GM19023 (cell line): ENCODE results near the gene TCP11L2.
"Not testable (repeated sequence)": the region's sequence is repeated elsewhere in the genome, so short reads cannot be mapped to it uniquely, and the experiment has no call there.

ENCODE experiments used
- ATAC-seq: cut with Tn5 transposase; IDR thresholded peaks from one replicate; pipeline ENCODE4 v1.9.1; 2021; ENCODE audit warnings: mild to moderate bottlenecking, moderate library complexity; ENCODE audit not compliant: unreplicated experiment

Gene TCP11L2

DNA sequence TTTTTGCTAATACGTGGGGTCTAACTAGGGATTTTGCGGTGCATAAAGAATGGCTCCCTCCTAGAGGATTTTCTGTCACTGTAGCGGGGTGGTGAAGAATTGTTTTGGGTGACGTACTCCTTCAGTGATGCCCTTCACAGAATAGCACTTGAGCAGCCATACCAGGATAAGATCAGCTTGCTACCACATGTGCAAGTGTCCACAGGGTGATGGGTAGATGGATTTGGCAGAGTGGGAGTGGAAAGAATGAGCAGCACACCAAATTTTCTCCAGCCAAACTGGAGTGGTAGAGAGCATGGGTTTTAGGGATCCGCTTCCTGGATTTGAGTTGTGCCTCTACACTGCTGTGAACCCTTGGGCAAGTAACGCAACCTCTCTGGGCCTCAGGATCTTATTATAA is 2.3 kb downstream of the TCP11L2 start:
- ATAC-seq, result no peak

DNA sequence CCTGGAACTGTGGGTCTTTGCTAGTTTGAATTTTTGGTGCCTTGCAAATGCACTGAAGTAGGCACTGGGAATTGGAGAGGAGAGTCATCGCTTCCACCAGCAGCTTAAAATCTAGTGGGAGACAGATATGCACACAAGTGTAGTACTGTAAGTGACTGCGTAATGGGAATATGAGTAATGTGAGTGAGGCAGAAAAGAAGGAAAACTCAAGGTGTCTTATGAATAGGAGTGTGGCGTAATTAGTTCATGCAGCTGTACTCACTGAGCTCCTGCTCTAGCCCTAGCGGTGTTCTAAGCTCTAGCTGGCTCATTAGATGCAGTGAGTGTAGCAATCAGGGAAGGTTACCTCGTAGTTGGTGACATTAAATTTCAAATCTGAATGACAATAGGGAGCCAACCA is 2.8 kb downstream of the TCP11L2 start:
- no peak for ATAC-seq

DNA sequence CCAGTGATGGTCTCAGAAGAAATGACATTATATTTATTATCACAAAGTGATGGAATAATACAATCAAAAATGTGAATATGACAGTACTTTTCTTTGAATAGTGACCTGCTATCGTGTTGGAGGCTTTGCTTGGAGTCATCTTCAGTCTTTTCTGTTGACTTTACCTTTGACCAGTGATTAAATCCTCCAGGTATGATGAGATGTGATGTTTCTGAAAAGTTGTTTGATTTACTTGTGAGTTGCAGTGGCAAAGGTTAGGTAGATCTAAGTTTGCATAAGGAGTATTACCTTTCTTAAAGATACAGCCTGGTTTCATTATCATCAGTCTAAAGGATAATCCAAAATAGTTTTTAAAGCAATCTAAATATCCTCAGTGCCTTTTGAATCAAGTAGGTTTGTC is 4.6 kb downstream of the TCP11L2 start:
- ATAC-seq, result no peak

DNA sequence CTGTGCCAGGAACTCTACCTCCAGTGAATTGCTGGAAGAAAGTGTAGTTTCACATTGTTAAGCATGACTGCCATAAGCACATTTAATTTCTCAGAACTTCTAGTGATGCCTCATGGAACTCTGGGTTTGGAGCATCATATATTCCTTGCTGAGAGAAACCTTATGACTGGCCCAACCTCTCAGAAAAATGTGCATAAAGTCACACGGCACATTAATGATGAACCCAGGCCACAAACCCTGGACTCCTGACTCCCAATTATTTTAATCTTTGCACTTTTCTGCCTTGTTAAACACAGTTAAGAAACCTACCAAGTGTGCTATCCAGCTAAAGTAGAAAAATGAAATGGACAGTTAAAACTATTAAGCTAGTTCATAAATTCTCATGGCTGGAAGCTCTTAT is 5.6 kb downstream of the TCP11L2 start:
- no peak for ATAC-seq

DNA sequence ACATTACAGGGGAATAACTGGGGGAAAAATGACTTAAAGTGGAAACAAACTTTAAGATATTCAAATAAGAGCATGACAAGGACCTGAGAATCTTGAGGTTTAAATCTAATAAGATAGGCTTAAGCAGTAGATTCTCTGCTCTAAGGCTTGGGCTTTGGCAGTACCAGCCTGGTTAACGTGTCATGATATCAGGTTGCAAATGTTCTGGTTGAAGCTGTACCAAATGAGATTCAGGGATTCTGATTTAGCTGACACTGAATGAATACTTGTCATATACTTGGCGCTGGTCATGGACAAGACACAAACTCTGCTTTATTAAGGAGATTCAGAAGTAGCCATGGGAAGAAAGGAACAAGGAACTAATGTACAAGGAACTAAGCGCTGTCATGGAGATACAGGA is 6.1 kb downstream of the TCP11L2 start:
- ATAC-seq, result no peak

DNA sequence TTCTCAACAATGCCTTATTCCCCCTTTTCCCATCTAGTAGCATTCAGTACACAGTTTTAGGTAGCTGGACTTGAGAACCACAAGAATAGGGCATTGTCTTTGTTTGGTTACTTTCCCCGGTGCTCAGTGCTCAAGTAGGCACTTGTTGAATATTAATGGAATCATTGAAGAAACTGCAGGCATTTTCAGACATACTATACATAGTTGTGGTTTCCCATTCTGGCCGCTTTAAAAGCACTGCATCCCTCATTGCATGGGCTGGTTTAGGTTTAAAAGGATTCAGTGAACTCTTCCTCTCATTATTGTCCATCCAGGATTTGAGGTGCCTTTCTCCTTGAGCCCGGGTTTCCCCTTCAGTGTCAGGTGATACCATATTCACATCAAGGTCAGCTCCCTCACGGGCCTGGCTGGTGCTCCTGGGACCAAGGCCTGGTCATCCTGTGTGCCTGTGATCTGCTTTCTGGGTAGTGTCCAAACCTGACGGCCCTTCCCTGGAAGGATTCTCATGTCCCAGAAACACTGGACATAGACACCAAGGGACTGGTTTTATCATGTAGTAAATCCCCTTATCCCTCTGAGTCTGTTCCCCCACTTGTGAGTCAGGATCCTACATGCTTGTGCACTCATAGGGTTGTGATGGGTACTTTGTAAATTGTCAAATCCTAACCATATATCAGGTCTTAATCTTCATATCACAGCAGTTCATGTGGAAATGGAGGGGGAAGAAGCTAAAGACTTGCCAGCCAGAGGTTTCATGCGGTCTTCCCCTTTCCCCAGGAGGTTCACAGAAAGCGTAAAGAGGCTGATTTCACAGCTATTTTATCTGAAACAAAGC is 7.4 kb downstream of the TCP11L2 start:
- no peak for ATAC-seq

DNA sequence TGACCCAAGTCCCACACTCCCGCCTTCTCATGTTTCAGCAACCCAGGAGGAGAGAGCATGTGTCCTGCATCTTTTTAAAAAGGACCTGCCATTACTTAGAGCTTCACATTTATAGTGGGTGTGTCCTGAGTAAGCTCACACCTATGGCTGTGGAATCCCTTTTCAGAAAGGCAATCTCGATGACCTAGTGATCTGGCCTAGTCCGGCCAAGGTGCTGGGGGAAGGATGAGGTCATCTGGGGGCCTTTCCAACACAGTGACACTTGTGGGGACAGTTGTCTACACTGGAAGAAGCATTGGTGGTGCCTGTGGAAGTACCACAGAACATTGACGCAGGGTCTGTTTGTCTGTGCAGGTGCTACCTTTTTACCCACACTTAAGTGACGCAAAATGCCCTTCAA is 8.2 kb downstream of the TCP11L2 start:
- no peak for ATAC-seq

DNA sequence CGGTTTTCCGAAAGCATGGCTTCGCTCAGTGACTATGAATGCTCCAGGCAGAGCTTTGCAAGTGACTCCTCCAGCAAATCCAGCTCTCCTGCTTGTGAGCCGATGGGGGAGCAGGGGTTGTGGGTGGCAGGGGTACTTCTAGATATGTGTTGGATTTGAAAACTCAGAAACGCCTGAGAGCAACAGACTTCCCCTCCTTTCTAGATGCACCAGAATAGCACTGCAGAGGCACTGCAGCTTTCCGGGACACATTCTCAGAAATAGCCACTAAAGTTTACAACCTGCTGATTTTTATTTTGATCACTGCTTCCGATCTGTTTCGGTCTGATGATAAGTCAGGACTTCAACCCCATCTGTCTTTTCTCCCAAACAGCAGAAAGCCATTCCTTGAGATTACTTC is 8.6 kb downstream of the TCP11L2 start:
- ATAC-seq, result no peak

DNA sequence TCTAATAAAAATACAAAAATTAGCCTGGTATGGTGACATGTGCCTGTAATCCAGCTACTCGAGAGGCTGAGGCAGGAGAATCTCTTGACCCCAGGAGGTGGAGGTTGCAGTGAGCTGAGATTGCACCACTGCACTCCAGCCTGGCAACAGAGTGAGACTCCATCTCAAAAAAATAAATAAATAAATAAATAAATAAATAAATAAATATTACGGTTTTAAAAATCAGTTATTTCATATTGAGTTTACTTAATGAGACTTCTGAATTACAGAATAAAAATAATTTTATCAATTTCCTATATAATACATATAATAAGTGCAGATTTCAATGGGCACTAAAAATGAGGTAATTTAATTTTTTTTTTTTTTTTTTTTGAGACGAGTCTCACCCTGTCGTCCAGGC is 10.9 kb downstream of the TCP11L2 start:
- ATAC-seq, result not testable (repeated sequence)

DNA sequence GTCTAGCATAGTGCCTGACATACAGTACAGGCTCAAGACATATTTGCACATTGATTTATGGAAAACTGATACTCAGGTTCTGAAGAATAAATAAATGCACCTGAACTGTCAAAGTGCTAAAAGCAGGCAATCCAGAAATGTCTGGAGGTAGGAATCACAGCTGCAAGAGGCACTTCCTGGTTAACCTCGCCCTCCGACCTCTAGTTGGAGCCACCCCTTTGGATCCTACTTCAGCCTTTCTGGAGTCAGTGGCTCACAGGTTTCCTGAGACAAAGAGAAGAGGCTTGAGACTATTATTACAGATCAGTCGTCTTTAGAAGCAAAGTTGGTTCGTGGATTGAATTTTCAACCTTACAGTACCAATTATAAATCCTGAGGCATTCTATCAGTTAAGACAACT is 13.0 kb downstream of the TCP11L2 start:
- ATAC-seq, result no peak

DNA sequence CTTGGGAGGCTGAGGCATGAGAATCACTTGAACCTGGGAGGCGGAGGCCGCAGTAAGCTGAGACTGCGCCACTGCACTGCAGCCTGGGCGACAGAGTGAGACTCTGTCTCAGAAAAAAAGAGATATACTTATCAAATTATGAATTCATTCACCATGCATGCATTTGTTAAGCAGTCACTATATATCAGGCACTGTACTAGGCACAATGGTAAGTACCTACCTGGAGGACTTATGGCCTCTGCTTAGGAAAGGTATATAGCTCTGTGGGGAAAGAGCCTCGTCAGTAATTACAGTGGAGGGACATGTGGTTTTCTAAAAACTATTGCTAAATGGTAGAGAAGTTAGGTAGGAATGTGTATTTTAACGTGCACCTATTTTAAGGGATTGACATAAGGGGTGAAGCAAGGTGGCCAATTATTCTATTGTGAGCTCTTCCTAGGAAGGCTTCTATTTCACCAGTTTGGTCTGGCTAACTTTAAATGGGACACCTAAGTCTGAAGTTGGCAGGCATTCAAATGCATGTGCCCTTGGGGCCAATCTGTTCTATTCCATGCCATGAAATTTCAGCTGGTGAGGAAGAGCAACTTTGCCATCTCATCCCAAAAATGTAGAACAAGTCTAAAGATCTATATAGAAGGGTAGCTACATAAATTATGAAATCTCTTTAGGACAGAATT is 15.0 kb downstream of the TCP11L2 start:
- no peak for ATAC-seq

DNA sequence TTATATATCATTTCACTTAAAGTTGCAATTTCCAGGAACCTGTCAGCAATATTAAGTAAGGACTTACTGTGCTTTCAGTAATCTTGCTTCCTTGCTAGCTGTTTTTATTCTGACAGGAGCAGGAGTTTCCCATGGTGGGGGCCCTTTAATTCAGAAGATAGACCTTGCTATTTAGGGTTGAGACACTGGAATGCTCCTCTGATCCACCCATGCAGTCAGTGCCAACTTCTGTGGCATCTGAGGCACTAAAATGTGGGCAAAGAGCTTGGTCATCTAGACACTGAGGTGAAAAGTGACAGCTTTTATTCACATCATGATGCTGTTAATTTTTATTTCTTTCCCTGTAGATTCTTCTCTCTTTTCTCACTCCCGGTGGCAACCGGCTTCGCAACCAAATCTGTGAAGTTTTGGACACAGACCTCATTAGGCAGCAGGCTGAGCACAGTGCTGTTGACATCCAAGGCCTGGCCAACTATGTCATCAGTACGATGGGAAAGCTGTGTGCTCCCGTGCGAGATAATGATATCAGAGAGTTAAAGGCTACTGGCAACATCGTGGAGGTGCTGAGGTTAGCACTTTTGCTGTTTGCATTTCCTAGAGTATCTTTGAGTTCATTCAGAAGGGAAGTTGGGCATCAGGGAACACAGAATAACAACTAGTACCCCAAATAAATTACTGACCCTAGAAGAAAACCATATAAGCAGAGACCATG is 18.8 kb downstream of the TCP11L2 start:
- no peak for ATAC-seq

DNA sequence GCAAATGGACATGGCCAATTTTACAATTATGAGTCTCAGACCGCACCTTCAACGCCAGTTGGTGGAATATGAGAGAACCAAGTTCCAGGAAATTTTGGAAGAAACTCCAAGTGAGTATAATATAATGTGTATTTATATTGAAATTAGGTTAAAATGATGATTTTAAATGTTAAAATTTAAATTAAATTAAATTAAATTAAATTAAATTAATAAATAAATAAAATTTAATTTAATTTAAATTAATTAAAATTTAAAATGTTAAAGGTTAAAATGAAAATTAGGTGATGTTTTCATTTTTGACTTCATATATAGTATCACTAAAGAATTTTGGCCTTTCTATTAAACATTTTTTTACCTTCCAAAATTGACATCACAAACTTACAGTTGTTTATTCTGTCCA is 21.0 kb downstream of the TCP11L2 start:
- ATAC-seq, result no peak

DNA sequence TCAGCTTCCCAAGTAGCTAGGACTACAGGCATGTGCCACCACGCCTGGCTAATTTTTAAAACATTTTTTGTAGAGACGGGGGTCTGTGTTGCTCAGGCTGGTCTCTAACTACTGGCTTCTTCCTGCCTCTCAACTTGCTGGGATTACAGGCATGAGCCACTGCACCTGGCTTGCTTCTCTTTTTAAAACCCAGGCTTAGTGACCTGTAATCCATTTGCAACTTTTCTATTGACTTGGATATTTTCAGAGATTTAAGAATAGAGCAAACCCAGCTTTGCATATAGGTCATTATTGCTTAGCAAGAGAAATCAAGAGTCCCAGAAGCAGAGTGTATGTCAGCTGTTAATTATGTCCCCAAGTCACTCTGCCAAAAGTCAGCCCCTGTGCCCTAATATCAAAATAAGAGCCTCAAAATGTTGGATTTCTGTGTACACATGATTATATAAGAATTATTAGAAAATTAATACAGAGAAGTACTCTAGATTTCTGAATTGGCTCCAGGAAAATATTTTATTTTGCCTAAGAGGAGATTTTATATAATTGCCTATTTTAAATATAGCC is 24.9 kb downstream of the TCP11L2 start:
- ATAC-seq, result no peak

DNA sequence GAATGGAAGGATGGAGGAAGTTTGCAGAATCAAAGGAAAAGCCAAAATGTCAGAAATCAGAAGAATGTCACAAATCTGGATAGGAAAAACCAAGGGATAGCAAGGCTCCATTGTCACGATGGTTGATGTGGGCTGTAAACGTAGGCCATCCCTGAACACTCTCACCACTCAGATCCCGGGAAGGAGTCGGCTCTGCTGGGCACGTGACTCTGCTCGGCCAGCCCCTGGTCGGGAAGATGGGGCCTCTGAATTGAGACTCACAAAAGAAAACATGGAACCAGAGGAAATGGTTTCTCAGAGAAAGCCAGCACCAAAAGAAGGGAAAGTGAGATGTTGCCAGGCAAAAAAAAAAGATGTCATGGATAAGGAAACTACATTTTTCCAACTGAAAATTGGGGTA is 26.2 kb downstream of the TCP11L2 start:
- ATAC-seq, result no peak

DNA sequence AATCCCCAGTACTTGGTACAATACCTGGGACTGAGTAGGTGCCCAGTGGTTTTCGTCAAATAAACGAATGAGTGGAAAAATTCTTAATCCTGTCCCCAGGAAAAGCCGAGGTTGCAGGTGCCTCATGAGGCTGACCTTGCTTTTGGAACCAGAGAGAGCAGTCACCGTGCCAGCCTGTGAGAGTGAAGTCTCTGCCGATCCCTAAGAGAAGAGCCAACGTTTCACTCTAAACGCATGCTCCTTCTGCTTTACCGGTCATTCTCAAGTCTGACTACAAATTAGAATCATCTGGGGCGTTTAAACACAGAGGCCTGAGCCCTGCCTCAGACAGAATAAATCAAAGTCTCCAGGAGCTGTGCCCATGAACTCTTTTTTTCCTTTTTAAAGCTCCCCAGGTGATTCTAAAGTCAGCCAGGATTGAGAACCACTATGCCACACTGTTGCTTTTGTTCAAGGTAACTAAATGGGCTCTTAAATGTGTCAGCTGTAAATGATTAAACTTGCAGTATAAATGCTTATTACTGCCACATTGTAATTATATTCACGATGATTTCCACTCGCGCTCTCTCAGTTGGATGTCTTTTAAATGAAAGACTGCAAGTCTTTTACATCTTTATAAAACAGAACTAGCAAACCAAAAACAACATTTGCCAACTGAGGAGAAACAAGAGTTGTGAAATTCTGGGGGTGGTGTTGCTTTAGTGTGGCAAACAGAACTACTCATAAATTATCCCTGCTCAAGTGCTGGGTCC is 26.9 kb downstream of the TCP11L2 start:
- ATAC-seq, result no peak

DNA sequence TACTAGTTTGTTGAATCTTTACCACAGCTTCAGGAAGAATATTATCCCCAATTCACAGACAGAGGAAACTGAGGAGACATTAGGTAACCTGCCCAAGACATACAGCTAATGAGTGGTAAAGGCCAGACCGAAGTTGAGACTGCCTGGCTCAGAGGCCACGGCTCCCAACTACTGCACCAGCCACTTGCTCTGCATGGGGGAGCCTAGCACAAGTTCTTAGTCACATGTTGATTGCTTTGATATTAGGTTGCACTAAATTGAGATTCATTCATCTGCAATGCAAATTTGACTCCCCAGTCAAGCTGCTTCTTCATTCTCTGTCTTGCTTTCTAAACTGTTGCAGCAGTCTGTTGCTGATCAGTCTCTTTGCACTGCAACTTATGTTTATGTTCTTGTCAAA is 29.1 kb downstream of the TCP11L2 start:
- no peak for ATAC-seq

DNA sequence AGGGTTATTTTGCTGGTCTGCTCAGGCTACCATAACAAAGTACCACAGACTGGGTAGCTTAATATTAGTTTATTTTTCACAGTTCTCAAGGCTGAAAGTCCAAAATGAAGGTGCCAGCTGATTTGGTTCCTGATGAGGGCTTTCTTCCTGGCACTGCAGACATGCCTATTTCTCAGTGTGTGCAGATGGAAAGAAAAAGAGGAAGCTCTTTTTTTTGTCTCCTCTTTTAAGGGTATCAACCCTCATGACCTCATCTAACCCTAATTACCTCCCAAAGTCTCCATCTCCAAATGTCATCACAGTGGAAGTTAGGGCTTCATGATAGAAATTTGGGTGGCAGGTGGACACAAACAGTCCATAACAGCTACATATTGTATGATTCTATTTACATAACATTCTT is 30.0 kb downstream of the TCP11L2 start:
- no peak for ATAC-seq

DNA sequence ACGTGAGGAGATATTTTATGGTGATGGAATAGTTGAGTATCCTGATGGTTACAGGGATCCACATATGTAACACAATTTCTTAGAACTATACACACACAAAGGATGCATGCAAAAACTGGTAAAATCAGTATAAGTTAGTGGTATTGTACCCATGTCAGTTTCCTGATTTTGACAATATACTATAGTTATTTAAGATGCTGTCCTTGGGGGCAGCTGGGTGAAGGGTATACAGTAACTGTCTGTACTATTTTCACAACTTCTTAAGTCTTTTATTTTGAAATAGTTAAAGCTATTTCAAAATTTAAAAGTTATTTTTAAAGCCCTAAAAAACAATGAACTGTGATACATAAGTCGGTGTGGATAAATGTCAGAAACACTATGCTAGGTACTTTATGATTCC is 30.5 kb downstream of the TCP11L2 start:
- ATAC-seq, result no peak

DNA sequence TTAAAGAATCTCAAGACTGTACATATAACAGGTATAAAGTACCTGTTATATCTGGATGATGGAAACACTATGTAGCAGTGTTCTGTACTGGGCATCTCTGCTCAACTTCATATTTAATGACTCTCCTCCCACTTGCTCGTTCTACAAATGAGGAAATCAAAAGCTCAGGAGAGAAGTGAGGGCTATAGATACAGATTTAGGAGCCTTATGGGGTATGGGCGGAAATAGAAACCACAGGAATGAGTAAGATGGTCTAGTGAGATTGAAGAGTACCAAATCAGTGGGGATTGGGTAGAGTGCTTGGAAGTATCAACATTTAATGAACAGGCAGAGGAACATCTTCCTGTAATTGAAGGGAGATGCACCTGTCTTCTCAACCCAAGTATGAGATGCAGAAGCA is 31.2 kb downstream of the TCP11L2 start:
- no peak for ATAC-seq
